ENCODE results near the gene MAPK8IP1.
A peak's percentile ranks its signal among the peaks of the same experiment; 100 is the strongest.

The MAPK8IP1 gene

GRCh38 chr11:45909594-45910475 is 24.4 kb downstream of the MAPK8IP1 start:
- DNase-seq (ENCODE audit: low read depth) = no peak

- DNase-seq (ENCODE audit: low read depth) = no peak
Observed at GRCh38 chr11:45910623-45911022, 25.2 kb downstream of the MAPK8IP1 start.

- no peak for DNase-seq (ENCODE audit: low read depth)
Observed at GRCh38 chr11:45913514-45913913, 28.1 kb downstream of the MAPK8IP1 start.

DNA sequence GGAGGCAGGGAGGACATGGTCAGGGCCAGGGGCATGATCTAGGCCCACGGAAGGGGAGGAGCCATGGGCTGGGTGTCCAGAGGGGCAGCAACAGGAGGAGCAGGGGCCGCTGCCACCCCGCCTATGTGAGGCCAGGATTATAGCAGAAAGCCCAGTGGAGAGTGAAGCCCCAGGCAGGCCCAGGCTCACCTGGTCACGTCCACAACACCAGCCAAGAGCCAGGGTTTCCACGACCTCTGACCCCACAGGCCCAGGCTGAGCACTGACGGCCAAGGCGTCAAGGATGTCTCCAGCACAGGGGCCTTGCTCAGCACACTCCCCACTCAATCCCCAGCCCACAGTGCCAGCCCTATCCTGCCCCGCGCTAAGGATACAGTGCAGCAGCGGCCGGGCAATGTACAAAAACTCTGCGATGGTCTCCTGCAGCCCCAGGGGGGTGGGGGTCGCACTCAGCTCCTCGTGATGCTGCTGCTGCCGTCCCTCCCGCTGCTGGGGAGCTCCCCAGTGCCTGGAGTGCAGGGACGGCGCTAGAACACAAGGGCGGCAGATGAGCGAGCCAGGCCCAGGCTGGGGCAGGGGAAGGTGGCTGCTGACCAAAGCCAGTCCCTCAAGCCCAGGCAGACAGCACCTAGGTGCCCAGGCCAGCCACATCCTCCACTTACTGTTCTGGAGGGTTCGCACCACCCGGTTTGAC is 28.6 kb downstream of the MAPK8IP1 start:
- no peak for DNase-seq (ENCODE audit: low read depth)

- DNase-seq (ENCODE audit: low read depth) = no peak
Observed at GRCh38 chr11:45915446-45915845, 30.0 kb downstream of the MAPK8IP1 start.

DNA sequence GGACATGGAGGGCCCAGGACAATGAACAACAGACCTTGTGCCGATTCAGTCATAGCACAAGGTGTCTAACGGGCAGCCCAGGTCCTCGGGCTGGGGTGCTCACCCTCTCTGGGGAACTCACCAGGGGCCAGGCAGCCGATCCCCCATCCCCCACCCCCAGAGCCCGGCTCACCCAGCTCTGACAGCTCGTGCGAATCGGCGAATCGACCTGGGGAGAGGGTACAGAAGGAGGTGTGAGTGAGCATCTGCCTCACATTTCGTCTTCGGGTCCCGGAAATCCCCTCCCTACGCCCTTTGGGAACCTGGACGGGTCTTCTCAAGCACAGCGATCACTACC is 31.8 kb downstream of the MAPK8IP1 start:
- DNase-seq (ENCODE audit: low read depth) = no peak

GRCh38 chr11:45917623-45918330 is 32.3 kb downstream of the MAPK8IP1 start, which contains the start of gene PEX16:
Gene PEX16, minus strand, starts transcription at chr11:45917877. Its CDS starts 66 bp downstream, at chr11:45917811.
- peak; percentile 100 for DNase-seq (ENCODE audit: low read depth)

GRCh38 chr11:45918331-45918941 is 33.0 kb downstream of the MAPK8IP1 start:
- DNase-seq (ENCODE audit: low read depth) = peak; percentile 42

DNA sequence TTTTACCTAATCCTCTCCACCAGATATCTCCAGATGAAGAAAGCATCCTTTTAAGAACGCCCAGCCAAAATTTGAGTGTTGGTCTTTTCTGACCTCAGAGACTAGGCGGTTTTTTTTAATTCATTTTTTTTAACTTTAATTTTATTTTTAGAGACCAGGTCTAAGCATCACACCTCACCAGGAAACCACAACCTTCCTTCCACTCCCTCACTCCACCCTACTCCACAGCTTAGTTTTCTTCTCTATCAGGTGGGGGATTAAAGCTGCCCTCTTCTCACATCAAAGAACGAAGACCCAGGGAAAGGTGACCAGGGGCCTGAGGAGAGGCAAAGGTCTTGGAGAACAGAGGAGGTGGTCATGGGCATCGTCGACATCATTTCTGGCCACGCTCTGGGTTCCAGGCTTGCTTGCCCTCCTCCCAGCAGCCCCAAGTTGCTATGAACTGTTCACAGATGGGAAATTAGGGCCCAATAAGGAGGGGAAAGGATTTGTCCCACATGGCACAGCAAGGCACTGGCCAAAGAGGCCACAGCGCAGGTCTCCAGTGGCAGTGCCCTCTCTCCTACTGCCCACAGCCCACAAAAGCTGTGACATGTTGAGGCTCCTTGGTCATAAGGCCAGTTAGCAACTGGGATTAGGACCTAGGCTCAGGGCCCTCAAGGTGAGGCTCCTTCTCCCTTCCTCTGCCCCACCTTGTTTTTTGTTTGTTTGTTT is 33.7 kb downstream of the MAPK8IP1 start:
- DNase-seq (ENCODE audit: low read depth) = no peak

- DNase-seq (ENCODE audit: low read depth) = no peak
Observed at GRCh38 chr11:45919806-45920530, 34.5 kb downstream of the MAPK8IP1 start.

- DNase-seq (ENCODE audit: low read depth) = no peak
Observed at GRCh38 chr11:45920531-45921477, 35.4 kb downstream of the MAPK8IP1 start.

GRCh38 chr11:45921561-45922424 is 36.3 kb downstream of the MAPK8IP1 start:
- no peak for DNase-seq (ENCODE audit: low read depth)

- no peak for DNase-seq (ENCODE audit: low read depth)
Observed at GRCh38 chr11:45922425-45923082, 37.1 kb downstream of the MAPK8IP1 start, which contains the start of gene LARGE2. Gene LARGE2, plus strand, starts transcription at chr11:45922656. Its CDS starts 227 bp downstream, at chr11:45922883.

GRCh38 chr11:45924036-45924915 is 38.8 kb downstream of the MAPK8IP1 start:
- no peak for DNase-seq (ENCODE audit: low read depth)

DNA sequence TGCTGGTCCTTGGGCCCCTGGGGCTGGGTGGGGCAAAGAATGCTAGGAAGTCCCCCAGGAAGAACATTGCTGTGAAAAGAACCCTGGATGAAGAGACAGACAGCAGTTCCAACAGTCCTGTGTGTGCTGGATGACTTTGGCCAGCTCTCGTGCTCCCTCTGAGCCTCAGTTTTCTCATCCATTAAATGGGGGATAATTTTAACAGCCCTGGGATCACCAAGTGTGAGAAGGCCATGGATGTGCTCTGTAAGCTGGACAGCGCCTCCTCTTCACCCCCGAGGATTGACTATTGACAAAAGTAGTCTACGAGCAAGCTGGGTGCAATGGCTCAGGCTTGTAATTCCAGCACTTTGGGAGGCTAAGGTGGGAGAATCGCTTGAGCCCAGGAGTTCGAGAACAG is 39.5 kb downstream of the MAPK8IP1 start:
- DNase-seq (ENCODE audit: low read depth) = no peak

GRCh38 chr11:45925550-45925949 is 40.1 kb downstream of the MAPK8IP1 start:
- no peak for DNase-seq (ENCODE audit: low read depth)

- no peak for DNase-seq (ENCODE audit: low read depth)
Observed at GRCh38 chr11:45926001-45926401, 40.5 kb downstream of the MAPK8IP1 start.

Data from fibroblast of the conjunctiva (primary cell).